Mesendoderm (in vitro differentiated cells): ENCODE results near the gene CEP104.
A peak's percentile ranks its signal among the peaks of the same experiment; 100 is the strongest.

ENCODE experiments used
- DNase-seq: peaks from one replicate; pipeline ENCODE4 v3.0.0; 2013
- H2AK5ac ChIP-seq: 2 replicates; pipeline ENCODE4 v1.6.1; 2013; ENCODE audit warnings: low read length, inconsistent platforms
- H2BK120ac ChIP-seq: 2 replicates; pipeline ENCODE4 v1.6.1; 2013; ENCODE audit warnings: low read depth, mild to moderate bottlenecking, low read length, moderate library complexity, mixed read lengths
- H2BK15ac ChIP-seq: replicated peaks from 2 replicates; pipeline ENCODE4 v1.6.1; 2013; ENCODE audit warnings: low read depth, mild to moderate bottlenecking, moderate library complexity
- H2BK5ac ChIP-seq: 2 replicates; pipeline ENCODE4 v1.6.1; 2013; ENCODE audit warnings: low read length, inconsistent platforms
- H3K18ac ChIP-seq: 2 replicates; pipeline ENCODE4 v1.6.1; 2013; ENCODE audit warnings: mild to moderate bottlenecking, low read length, mixed read lengths
- H3K23ac ChIP-seq: one replicate; pipeline ENCODE4 v1.6.1; 2013; ENCODE audit warnings: low read length
- H3K27ac ChIP-seq: 2 replicates; pipeline ENCODE4 v1.5.1; 2013; ENCODE audit warnings: low read depth, mild to moderate bottlenecking, inconsistent platforms, low read length, moderate library complexity
- H3K27me3 ChIP-seq: 2 replicates; pipeline ENCODE4 v1.6.1; 2013; ENCODE audit warnings: low read length, control low read depth, mild to moderate bottlenecking, inconsistent platforms; ENCODE audit not compliant: insufficient read depth, poor library complexity
- H3K36me3 ChIP-seq: 2 replicates; pipeline ENCODE4 v1.6.1; 2013; ENCODE audit warnings: low read length, inconsistent platforms; ENCODE audit not compliant: control insufficient read depth, insufficient read depth
- H3K4ac ChIP-seq: one replicate; pipeline ENCODE4 v1.6.1; 2013; ENCODE audit warnings: low read depth, mild to moderate bottlenecking, low read length, moderate library complexity
- H3K4me1 ChIP-seq: 2 replicates; pipeline ENCODE4 v1.6.1; 2013; ENCODE audit warnings: low read depth, low read length, inconsistent platforms; ENCODE audit not compliant: control insufficient read depth
- H3K4me2 ChIP-seq: 2 replicates; pipeline ENCODE4 v1.6.1; 2013; ENCODE audit warnings: low read length
- H3K4me3 ChIP-seq: 2 replicates; pipeline ENCODE4 v1.5.1; 2013; ENCODE audit warnings: mild to moderate bottlenecking, low read length
- H3K56ac ChIP-seq: one replicate; pipeline ENCODE4 v1.6.1; 2013; ENCODE audit warnings: low read length
- H3K79me1 ChIP-seq: 2 replicates; pipeline ENCODE4 v1.6.1; 2013; ENCODE audit warnings: low read length, inconsistent platforms
- H3K79me2 ChIP-seq: 2 replicates; pipeline ENCODE4 v1.6.1; 2013; ENCODE audit warnings: mild to moderate bottlenecking, low read length; ENCODE audit not compliant: control insufficient read depth, insufficient read depth
- H3K9ac ChIP-seq: 2 replicates; pipeline ENCODE4 v1.6.1; 2013; ENCODE audit warnings: low read length, inconsistent platforms
- H4K5ac ChIP-seq: one replicate; pipeline ENCODE4 v1.6.1; 2013; ENCODE audit warnings: low read length
- H4K8ac ChIP-seq: one replicate; pipeline ENCODE4 v1.6.1; 2013; ENCODE audit warnings: low read depth, mild to moderate bottlenecking, control low read depth, low read length, moderate library complexity
- WGBS: extraction: QIAGEN DNeasy Blood & Tissue Kit; methylation state at CpG from one replicate; pipeline ENCODE4 v1.1.7; 2013; ENCODE audit warnings: low lambda C conversion rate, missing lambda C conversion rate; ENCODE audit not compliant: insufficient coverage; ENCODE audit errors: extremely low coverage; 5-methylcytosine and 5-hydroxymethylcytosine counted together

Gene CEP104

GRCh38 chr1:3872546-3872945 lies 15.5 kb upstream of the CEP104 start:
- no peak overlapping the region for H3K4ac ChIP-seq
- no peak overlapping the region for H3K23ac ChIP-seq
- H3K18ac ChIP-seq = no peak overlapping the region
- H2BK5ac ChIP-seq = no peak overlapping the region
- no peak overlapping the region for H2BK15ac ChIP-seq
- WGBS = no CpG with 5 or more reads among the region's 8 CpGs
- H3K36me3 ChIP-seq = no peaks in the 10 kb centered on the region
- H3K56ac ChIP-seq = no peak overlapping the region
- H2BK120ac ChIP-seq = no peak overlapping the region
- H3K27ac ChIP-seq = no peak overlapping the region
- no peak overlapping the region for H3K4me3 ChIP-seq
- no peaks in the 10 kb centered on the region for H3K4me1 ChIP-seq
- no peaks in the 10 kb centered on the region for H3K79me2 ChIP-seq
- H4K8ac ChIP-seq = no peak overlapping the region
- no peaks in the 10 kb centered on the region for H3K79me1 ChIP-seq
- no peak overlapping the region for H3K9ac ChIP-seq
- H4K5ac ChIP-seq = no peak overlapping the region
- H3K4me2 ChIP-seq = no peak overlapping the region
- H3K27me3 ChIP-seq = no peaks in the 10 kb centered on the region
- DNase-seq = no peak
- H2AK5ac ChIP-seq = no peak overlapping the region

DNA sequence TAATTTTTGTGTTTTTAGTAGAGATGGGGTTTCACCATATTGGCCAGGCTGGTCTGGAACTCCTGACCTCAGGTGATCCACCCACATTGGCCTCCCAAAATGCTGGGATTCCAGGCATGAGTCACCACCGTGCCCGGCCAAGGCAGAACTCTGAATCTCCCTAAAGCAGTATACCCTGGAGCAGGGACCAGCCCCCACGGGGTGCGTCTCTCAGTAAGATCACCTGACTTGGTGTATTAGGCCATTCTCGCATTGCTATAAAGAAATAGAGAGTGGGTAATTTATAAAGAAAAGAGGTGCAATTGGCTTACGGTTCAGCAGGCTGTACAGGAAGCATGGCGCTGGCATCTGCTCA lies 14.4 kb upstream of the CEP104 start:
- H3K4ac ChIP-seq = no peak overlapping the region
- no peaks in the 10 kb centered on the region for H3K27me3 ChIP-seq
- no peak for DNase-seq
- H3K4me2 ChIP-seq = no peak overlapping the region
- H3K56ac ChIP-seq = no peak overlapping the region
- H2BK5ac ChIP-seq = no peak overlapping the region
- no peak overlapping the region for H2AK5ac ChIP-seq
- H4K8ac ChIP-seq = no peak overlapping the region
- H3K23ac ChIP-seq = no peak overlapping the region
- H3K4me3 ChIP-seq = no peak overlapping the region
- H3K18ac ChIP-seq = no peak overlapping the region
- H3K36me3 ChIP-seq = no peaks in the 10 kb centered on the region
- no peak overlapping the region for H2BK15ac ChIP-seq
- H3K27ac ChIP-seq = no peak overlapping the region
- no peaks in the 10 kb centered on the region for H3K79me1 ChIP-seq
- WGBS = no CpG with 5 or more reads among the region's 7 CpGs
- H3K4me1 ChIP-seq = no peaks in the 10 kb centered on the region
- no peaks in the 10 kb centered on the region for H3K79me2 ChIP-seq
- H4K5ac ChIP-seq = no peak overlapping the region
- H3K9ac ChIP-seq = no peak overlapping the region
- H2BK120ac ChIP-seq = no peak overlapping the region

DNA sequence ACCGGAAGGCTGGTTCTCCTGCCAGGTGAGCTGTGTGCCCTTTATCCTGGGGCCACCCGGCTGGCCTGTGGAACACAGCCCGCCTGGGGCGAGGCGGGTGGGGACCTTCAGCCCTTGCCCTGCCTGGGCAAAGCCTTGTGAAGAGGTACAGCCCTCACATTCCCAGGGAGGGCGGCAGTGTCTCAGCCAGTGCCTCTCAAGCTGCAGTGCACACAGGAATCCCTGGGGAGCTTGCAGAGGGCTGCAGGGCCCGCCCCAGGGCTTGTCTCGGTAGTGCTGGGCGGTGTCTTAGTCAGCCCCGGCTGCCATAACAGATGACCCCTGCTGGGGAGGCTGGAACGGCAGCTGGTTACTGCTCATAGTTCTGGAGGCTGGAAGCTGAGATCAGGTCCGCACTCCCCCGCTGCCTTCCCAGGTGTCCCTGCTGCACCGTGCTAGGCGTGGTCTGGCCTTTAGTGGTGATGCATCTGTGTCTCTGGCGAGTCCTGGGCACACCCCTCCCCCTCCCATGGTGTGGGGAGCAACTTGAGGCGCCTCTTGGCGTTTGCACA lies 12.8 kb upstream of the CEP104 start:
- H3K23ac ChIP-seq = no peak overlapping the region
- DNase-seq = peak; percentile 14
- H2BK5ac ChIP-seq = no peak overlapping the region
- no peaks in the 10 kb centered on the region for H3K79me2 ChIP-seq
- H2BK15ac ChIP-seq = no peak overlapping the region
- H4K8ac ChIP-seq = no peak overlapping the region
- H3K4me3 ChIP-seq = no peak overlapping the region
- H2AK5ac ChIP-seq = no peak overlapping the region
- H4K5ac ChIP-seq = no peak overlapping the region
- H3K56ac ChIP-seq = no peak overlapping the region
- no peaks in the 10 kb centered on the region for H3K36me3 ChIP-seq
- H3K4me2 ChIP-seq = no peak overlapping the region
- no peaks in the 10 kb centered on the region for H3K4me1 ChIP-seq
- no peak overlapping the region for H3K18ac ChIP-seq
- H3K4ac ChIP-seq = no peak overlapping the region
- WGBS = no CpG with 5 or more reads among the region's 18 CpGs
- no peaks in the 10 kb centered on the region for H3K27me3 ChIP-seq
- H2BK120ac ChIP-seq = no peak overlapping the region
- no peak overlapping the region for H3K27ac ChIP-seq
- no peaks in the 10 kb centered on the region for H3K79me1 ChIP-seq
- no peak overlapping the region for H3K9ac ChIP-seq

- no peak overlapping the region for H2AK5ac ChIP-seq
- H3K79me2 ChIP-seq = no peaks in the 10 kb centered on the region
- H4K8ac ChIP-seq = no peak overlapping the region
- no peak overlapping the region for H3K4me3 ChIP-seq
- H2BK15ac ChIP-seq = no peak overlapping the region
- no peak overlapping the region for H4K5ac ChIP-seq
- no peak overlapping the region for H3K27ac ChIP-seq
- no peak overlapping the region for H3K9ac ChIP-seq
- no peaks in the 10 kb centered on the region for H3K4me1 ChIP-seq
- no peak overlapping the region for H2BK120ac ChIP-seq
- no peaks in the 10 kb centered on the region for H3K27me3 ChIP-seq
- H3K36me3 ChIP-seq = no peaks in the 10 kb centered on the region
- H3K56ac ChIP-seq = no peak overlapping the region
- WGBS = no CpG with 5 or more reads among the region's 13 CpGs
- no peak overlapping the region for H3K4ac ChIP-seq
- H3K4me2 ChIP-seq = no peak overlapping the region
- DNase-seq = no peak
- H3K79me1 ChIP-seq = no peaks in the 10 kb centered on the region
- H2BK5ac ChIP-seq = no peak overlapping the region
- no peak overlapping the region for H3K18ac ChIP-seq
- no peak overlapping the region for H3K23ac ChIP-seq
Observed at GRCh38 chr1:3868464-3869006, 11.5 kb upstream of the CEP104 start.

- Histone ChIP-seq H2AK5ac (no peak overlapping the region), H2BK5ac (no peak overlapping the region), H3K56ac (no peak overlapping the region), H3K18ac (no peak overlapping the region), H3K27ac (no peak overlapping the region), H4K5ac (no peak overlapping the region), H3K4me2 (no peak overlapping the region), H3K9ac (no peak overlapping the region), H3K4me3 (no peak overlapping the region), H2BK15ac (no peak overlapping the region), H2BK120ac (no peak overlapping the region), H3K4ac (no peak overlapping the region), H4K8ac (no peak overlapping the region), H3K4me1 (no peaks in the 10 kb centered on the region), H3K36me3 (no peaks in the 10 kb centered on the region), H3K79me1 (no peaks in the 10 kb centered on the region), H3K23ac (no peak overlapping the region), H3K79me2 (no peaks in the 10 kb centered on the region), H3K27me3 (no peaks in the 10 kb centered on the region)
- no peak for DNase-seq
- no CpG with 5 or more reads among the region's 18 CpGs for WGBS
Observed at GRCh38 chr1:3865606-3866160, 8.7 kb upstream of the CEP104 start.

- Histone ChIP-seq H2BK120ac (no peak overlapping the region), H3K4me1 (no peaks in the 10 kb centered on the region), H3K36me3 (no peaks in the 10 kb centered on the region), H3K27ac (no peak overlapping the region), H3K79me1 (no peaks in the 10 kb centered on the region), H2BK15ac (no peak overlapping the region), H4K8ac (no peak overlapping the region), H2AK5ac (no peak overlapping the region), H3K27me3 (no peaks in the 10 kb centered on the region), H4K5ac (no peak overlapping the region), H3K9ac (no peak overlapping the region), H3K23ac (no peak overlapping the region), H3K4me2 (no peak overlapping the region), H3K18ac (no peak overlapping the region), H2BK5ac (no peak overlapping the region), H3K79me2 (no peaks in the 10 kb centered on the region), H3K56ac (no peak overlapping the region), H3K4me3 (no peak overlapping the region), H3K4ac (no peak overlapping the region)
- DNase-seq = no peak
- WGBS = no CpG with 5 or more reads among the region's 6 CpGs
Observed at GRCh38 chr1:3864884-3865283, 7.9 kb upstream of the CEP104 start.
